Glomerular endothelial cell (primary cell): ENCODE measurements around the gene EDN3. TPM values are rescaled to one million over a fixed set of nuclear protein-coding genes. Genes with fewer than 3 reads are reported as not detected.

Experiments used
- DNase-seq: peaks from one replicate; pipeline ENCODE4 v3.0.0-alpha.2; 2011; ENCODE audit warnings: low read depth, low spot score; ENCODE audit errors: extremely low read depth
- total RNA-seq: library from RNA; depleted of rRNA; stranded (reverse); fragments of >200 nt; gene quantifications from 2 replicates; pipeline ENCODE4 v1.2.3, GENCODE V29; 2015

EDN3 gene
- total RNA-seq, 1 donor from 2014 or later: not detected

DNA sequence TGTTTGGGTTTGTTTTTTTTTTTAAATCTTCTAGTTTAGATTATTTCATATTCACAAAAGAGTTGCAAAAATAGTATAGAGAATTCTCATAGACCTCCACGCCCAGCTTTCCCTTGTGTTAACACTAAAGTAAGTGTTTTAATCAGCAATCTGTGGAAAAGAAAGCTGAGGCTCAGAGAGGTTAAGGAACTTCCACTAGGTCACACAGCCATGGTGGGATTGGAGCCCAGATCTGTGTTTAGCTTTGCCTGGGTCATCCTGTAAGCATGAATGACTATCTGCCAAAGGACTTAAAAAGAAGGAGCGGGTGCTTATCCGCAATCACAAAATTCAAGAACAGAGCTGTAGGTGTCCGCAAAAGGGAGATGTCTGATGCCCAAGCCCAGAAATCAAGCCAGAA lies 60.5 kb downstream of the EDN3 start:
- DNase-seq: no peak

DNA sequence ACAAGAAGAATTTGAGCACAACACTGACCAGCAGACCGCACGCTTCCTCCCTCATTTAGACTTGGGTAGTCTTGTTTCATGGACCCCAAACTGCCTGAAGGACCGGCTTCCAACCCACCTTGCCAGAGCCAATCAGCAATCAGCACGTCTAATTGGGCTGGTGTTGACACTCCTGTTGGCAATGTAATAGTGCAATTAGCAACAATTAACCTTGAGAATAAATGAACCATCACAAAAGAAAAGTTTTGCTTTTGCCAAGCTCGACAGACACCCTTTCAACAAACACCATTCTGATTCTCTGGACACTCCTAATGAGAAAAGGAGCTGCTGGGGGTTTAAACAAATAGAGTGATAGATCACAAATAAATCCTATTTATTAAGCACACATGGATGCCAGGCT lies 61.0 kb downstream of the EDN3 start:
- no peak for DNase-seq

DNA sequence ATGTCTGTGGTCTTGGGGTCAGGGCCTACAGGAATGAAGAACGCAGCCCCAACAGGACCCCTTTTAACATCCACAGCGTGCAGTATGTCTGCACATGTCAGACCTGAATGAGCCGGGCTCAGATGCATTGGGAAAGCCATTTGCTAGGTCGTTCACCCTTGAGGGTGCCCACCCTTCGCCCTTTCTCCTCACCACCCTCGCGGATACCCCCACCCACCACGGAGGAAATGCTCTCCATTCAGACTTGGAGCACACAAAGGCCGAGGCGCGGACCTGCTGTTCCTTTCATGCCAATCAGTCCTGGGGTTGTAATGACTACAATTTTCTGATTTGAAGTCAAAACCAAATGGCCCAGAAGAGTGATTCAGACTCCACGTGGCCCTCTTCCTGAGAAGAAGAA lies 62.7 kb downstream of the EDN3 start:
- DNase-seq: no peak

DNA sequence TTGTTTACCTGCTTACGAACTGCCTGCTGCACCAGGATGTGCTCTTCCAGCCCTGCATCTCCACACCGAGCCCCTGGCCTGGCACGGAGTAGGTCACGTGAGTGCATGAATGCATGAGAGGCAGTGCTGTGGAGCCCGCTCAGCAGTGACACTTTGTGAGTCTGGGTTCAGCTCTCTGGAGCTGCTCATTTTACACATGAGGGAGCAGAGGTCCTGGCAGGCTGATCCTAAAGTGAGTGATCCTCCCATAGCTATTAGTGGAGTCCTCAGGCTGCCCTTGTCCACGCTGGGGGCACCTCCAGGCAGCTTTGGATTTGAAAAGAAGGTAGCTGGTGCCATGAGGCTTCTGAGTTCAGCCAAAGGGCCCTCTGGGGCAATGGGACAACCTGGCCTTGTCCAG lies 64.2 kb downstream of the EDN3 start:
- DNase-seq: no peak

DNA sequence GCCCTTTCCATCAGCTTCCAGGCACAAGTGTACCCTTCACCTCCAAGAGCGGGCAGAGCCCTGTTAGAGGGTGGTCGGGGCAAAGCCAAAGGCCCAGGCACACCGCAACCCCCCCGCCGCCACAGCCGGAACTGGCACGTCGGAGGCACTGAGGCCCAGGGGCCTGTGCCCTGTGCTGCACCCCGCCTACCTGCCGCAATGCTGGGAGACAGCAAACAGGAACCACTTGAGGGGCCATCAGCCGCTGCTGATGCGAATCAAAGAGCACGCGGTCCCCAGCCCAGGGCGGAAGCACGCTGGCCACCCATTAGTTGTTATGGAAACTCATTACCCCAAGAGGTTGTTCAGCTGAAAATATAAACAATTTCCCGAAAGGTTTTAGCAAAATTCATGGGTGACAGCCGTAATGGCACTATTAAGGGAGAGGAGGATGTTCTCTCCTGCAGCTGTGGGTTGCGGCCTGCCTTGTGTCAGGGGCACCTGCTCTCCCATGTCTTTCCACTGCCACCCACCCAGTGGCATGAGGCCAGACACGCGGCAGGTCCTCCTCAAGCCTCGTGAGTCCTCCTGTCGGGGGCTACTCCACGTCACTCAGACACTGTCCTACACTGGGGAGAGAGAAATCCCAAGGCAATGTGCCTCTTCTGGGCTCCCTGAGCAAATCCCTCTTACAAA lies 65.3 kb downstream of the EDN3 start:
- DNase-seq: no peak

DNA sequence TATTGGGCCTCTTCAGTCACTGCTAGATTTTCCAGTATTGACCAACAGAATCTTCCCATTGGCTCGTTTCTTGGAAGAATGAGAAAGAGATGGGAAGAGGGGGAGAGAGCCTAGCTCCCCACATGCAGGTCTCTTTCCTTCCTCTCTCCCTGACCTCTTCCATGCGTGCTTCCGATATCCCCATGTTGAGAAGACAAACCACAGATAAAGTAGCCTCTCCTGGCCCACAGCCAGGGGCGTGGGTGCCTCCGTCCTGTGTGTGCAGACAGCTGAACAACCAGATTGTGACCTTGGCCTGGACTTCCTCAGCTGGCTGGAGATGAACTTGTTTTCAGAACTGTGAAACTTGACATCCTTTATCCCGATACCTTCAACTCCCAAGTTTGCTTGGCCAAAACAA lies 71.0 kb downstream of the EDN3 start:
- DNase-seq: no peak

DNA sequence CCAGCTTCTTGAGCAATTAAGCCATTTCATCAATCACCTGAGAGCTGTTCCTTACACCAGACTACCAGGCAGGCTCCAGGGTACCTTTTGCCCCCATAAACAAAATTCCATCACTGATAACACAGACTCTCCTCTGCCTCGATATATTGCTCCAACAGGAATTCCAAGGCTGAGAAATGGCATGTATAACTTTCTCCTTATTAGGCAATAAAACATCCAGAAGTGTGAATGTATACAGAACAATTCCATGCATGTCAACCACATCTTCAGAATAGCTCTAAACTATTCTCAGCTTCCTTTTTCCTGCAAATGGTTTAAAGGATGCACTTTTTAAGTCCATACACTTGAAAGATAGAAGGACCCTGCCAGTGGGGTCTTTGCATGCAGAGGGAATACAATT lies 73.8 kb downstream of the EDN3 start:
- no peak for DNase-seq

DNA sequence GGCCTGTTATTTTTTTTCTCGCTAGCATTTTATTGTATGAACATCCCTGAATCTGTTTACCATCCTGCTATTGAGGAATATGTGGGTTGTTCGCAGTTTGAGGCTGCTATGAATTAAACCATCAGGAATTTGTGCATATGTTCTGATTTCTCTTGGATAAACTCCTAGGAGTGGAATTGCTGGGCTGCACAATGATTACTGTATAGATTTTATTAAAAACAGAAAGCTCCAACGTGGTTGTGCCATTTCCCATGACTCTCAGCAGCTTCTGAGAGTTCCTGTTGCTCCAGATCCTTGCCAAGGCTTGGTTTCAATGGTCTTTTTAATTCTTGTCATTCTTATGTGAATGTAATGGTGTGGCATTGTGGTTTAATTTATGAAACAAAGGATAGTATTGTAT lies 75.1 kb downstream of the EDN3 start:
- DNase-seq: no peak

Other genes starting within 250 kb of the EDN3 start
- not detected in 2 replicates for gene ZNF831, start 136.8 kb upstream of the EDN3 start, total RNA-seq